ENCODE measurements around the gene MACROD1.
A peak's percentile ranks its signal among the peaks of the same experiment; 100 is the strongest.

The MACROD1 gene

GRCh38 chr11:64165842-64166635, at the start of gene MACROD1:
MACROD1 (minus strand) TSS chr11:64166113; CDS start chr11:64165994, 119 bp downstream.
- Histone ChIP-seq H3K9me3 (ENCODE audit: control insufficient read depth in 2 of 2, low read length in 2 of 2) (no peaks in the 10 kb centered on the region), H3K9ac (ENCODE audit: low read length in 2 of 2) (peak within 1 kb of the TSS; percentile 62 to 71), H3K27ac (ENCODE audit: low read length) (peak within 1 kb of the TSS; percentile 11), H3K4me3 (ENCODE audit: low read length in 2 of 2) (peak within 1 kb of the TSS; percentile 52 to 80), H3K4me1 (ENCODE audit: control insufficient read depth, insufficient read depth, low read length) (peaks cover 16% of the 10 kb centered on the region), H3K36me3 (ENCODE audit: control insufficient read depth in 2 of 2, insufficient read depth in 2 of 2, low read length in 2 of 2) (no peaks in the 10 kb centered on the region), H3K27me3 (ENCODE audit: control insufficient read depth in 1 of 2, insufficient read depth in 2 of 2, low read length in 2 of 2) (no peaks in the 10 kb centered on the region)

GRCh38 chr11:64211181-64211872, 45.4 kb upstream of the MACROD1 start:
- H3K9ac ChIP-seq (ENCODE audit: low read length in 2 of 2), result no peak overlapping the region
- peaks cover 0 to 7% of the 10 kb centered on the region in 2 donors for H3K36me3 ChIP-seq (ENCODE audit: control insufficient read depth in 2 of 2, insufficient read depth in 2 of 2, low read length in 2 of 2)
- no peak overlapping the region for H3K4me3 ChIP-seq (ENCODE audit: low read length in 2 of 2)
- H3K9me3 ChIP-seq (ENCODE audit: control insufficient read depth in 2 of 2, low read length in 2 of 2), result no peaks in the 10 kb centered on the region
- H3K27me3 ChIP-seq (ENCODE audit: control insufficient read depth in 1 of 2, insufficient read depth in 2 of 2, low read length in 2 of 2), result no peaks in the 10 kb centered on the region
- no peak overlapping the region for H3K27ac ChIP-seq (ENCODE audit: low read length)
- peaks cover 14% of the 10 kb centered on the region for H3K4me1 ChIP-seq (ENCODE audit: control insufficient read depth, insufficient read depth, low read length)

- H3K4me3 ChIP-seq (ENCODE audit: low read length in 2 of 2), result no peak overlapping the region
- peaks cover 0 to 9% of the 10 kb centered on the region in 2 donors for H3K36me3 ChIP-seq (ENCODE audit: control insufficient read depth in 2 of 2, insufficient read depth in 2 of 2, low read length in 2 of 2)
Measured at GRCh38 chr11:64210301-64211020, 44.5 kb upstream of the MACROD1 start.

GRCh38 chr11:64209563-64209843, 43.6 kb upstream of the MACROD1 start:
- H3K27me3 ChIP-seq (ENCODE audit: control insufficient read depth in 1 of 2, insufficient read depth in 2 of 2, low read length in 2 of 2), result no peaks in the 10 kb centered on the region
- peaks cover 19% of the 10 kb centered on the region for H3K4me1 ChIP-seq (ENCODE audit: control insufficient read depth, insufficient read depth, low read length)
- H3K36me3 ChIP-seq (ENCODE audit: control insufficient read depth in 2 of 2, insufficient read depth in 2 of 2, low read length in 2 of 2), result peaks cover 3 to 9% of the 10 kb centered on the region in 2 donors
- H3K9ac ChIP-seq (ENCODE audit: low read length in 2 of 2), result no peak overlapping the region
- no peak overlapping the region for H3K4me3 ChIP-seq (ENCODE audit: low read length in 2 of 2)
- H3K9me3 ChIP-seq (ENCODE audit: control insufficient read depth in 2 of 2, low read length in 2 of 2), result no peaks in the 10 kb centered on the region
- no peak overlapping the region for H3K27ac ChIP-seq (ENCODE audit: low read length)

More at GRCh38 chr11:64210301-64211020, 44.5 kb upstream of the MACROD1 start:
- H3K9ac ChIP-seq (ENCODE audit: low read length in 2 of 2), result no peak overlapping the region
- peaks cover 14% of the 10 kb centered on the region for H3K4me1 ChIP-seq (ENCODE audit: control insufficient read depth, insufficient read depth, low read length)
- no peak overlapping the region for H3K27ac ChIP-seq (ENCODE audit: low read length)
- no peaks in the 10 kb centered on the region for H3K9me3 ChIP-seq (ENCODE audit: control insufficient read depth in 2 of 2, low read length in 2 of 2)
- no peaks in the 10 kb centered on the region for H3K27me3 ChIP-seq (ENCODE audit: control insufficient read depth in 1 of 2, insufficient read depth in 2 of 2, low read length in 2 of 2)

GRCh38 chr11:64208796-64209562, 43.1 kb upstream of the MACROD1 start:
- H3K27ac ChIP-seq (ENCODE audit: low read length), result peak overlapping the region; percentile 53
- H3K36me3 ChIP-seq (ENCODE audit: control insufficient read depth in 2 of 2, insufficient read depth in 2 of 2, low read length in 2 of 2), result peaks cover 3 to 12% of the 10 kb centered on the region in 2 donors
- peak overlapping the region in 1 of 2 donors; percentile 62 for H3K9ac ChIP-seq (ENCODE audit: low read length in 2 of 2)

GRCh38 chr11:64208086-64208795, 42.3 kb upstream of the MACROD1 start:
- Histone ChIP-seq H3K9me3 (ENCODE audit: control insufficient read depth in 2 of 2, low read length in 2 of 2) (no peaks in the 10 kb centered on the region), H3K4me3 (ENCODE audit: low read length in 2 of 2) (peak overlapping the region; percentile 19 to 54), H3K27ac (ENCODE audit: low read length) (peak overlapping the region; percentile 53), H3K27me3 (ENCODE audit: control insufficient read depth in 1 of 2, insufficient read depth in 2 of 2, low read length in 2 of 2) (no peaks in the 10 kb centered on the region), H3K36me3 (ENCODE audit: control insufficient read depth in 2 of 2, insufficient read depth in 2 of 2, low read length in 2 of 2) (peaks cover 11 to 20% of the 10 kb centered on the region in 2 donors), H3K9ac (ENCODE audit: low read length in 2 of 2) (peak overlapping the region; percentile 29 to 62), H3K4me1 (ENCODE audit: control insufficient read depth, insufficient read depth, low read length) (peaks cover 24% of the 10 kb centered on the region)

More at GRCh38 chr11:64208796-64209562, 43.1 kb upstream of the MACROD1 start:
- H3K4me3 ChIP-seq (ENCODE audit: low read length in 2 of 2), result no peak overlapping the region
- H3K27me3 ChIP-seq (ENCODE audit: control insufficient read depth in 1 of 2, insufficient read depth in 2 of 2, low read length in 2 of 2), result no peaks in the 10 kb centered on the region
- no peaks in the 10 kb centered on the region for H3K9me3 ChIP-seq (ENCODE audit: control insufficient read depth in 2 of 2, low read length in 2 of 2)
- H3K4me1 ChIP-seq (ENCODE audit: control insufficient read depth, insufficient read depth, low read length), result peaks cover 24% of the 10 kb centered on the region

GRCh38 chr11:64207256-64208085, 41.6 kb upstream of the MACROD1 start:
- Histone ChIP-seq H3K27ac (ENCODE audit: low read length) (peak overlapping the region; percentile 64), H3K4me1 (ENCODE audit: control insufficient read depth, insufficient read depth, low read length) (peaks cover 24% of the 10 kb centered on the region), H3K27me3 (ENCODE audit: control insufficient read depth in 1 of 2, insufficient read depth in 2 of 2, low read length in 2 of 2) (no peaks in the 10 kb centered on the region), H3K9ac (ENCODE audit: low read length in 2 of 2) (peak overlapping the region; percentile 51 to 62), H3K4me3 (ENCODE audit: low read length in 2 of 2) (peak overlapping the region; percentile 19 to 54), H3K9me3 (ENCODE audit: control insufficient read depth in 2 of 2, low read length in 2 of 2) (no peaks in the 10 kb centered on the region), H3K36me3 (ENCODE audit: control insufficient read depth in 2 of 2, insufficient read depth in 2 of 2, low read length in 2 of 2) (peaks cover 17 to 27% of the 10 kb centered on the region in 2 donors)

- Histone ChIP-seq H3K9ac (ENCODE audit: low read length in 2 of 2) (peak within 1 kb of the TSS; percentile 31 to 51), H3K27me3 (ENCODE audit: control insufficient read depth in 1 of 2, insufficient read depth in 2 of 2, low read length in 2 of 2) (no peaks in the 10 kb centered on the region), H3K4me1 (ENCODE audit: control insufficient read depth, insufficient read depth, low read length) (peaks cover 24% of the 10 kb centered on the region), H3K4me3 (ENCODE audit: low read length in 2 of 2) (peak within 1 kb of the TSS; percentile 4 to 54), H3K27ac (ENCODE audit: low read length) (peak within 1 kb of the TSS; percentile 64), H3K36me3 (ENCODE audit: control insufficient read depth in 2 of 2, insufficient read depth in 2 of 2, low read length in 2 of 2) (peaks cover 22 to 30% of the 10 kb centered on the region in 2 donors), H3K9me3 (ENCODE audit: control insufficient read depth in 2 of 2, low read length in 2 of 2) (no peaks in the 10 kb centered on the region)
Measured at GRCh38 chr11:64206457-64207255, 40.7 kb upstream of the MACROD1 start, which contains the start of gene FERMT3. FERMT3 (plus strand) TSS chr11:64206721; CDS start chr11:64207365, 644 bp downstream.
